Jurkat, Clone E6-1 (cell line): Measurements from ENCODE around the gene PWWP2A.

ENCODE experiments used
- DNase-seq: peaks from one replicate; pipeline ENCODE4 v3.0.0-alpha.2; 2011; ENCODE audit warnings: low read depth, low spot score
- H3K4me3 ChIP-seq: 2 replicates; pipeline ENCODE4 v1.5.1; 2011; ENCODE audit warnings: mild to moderate bottlenecking, low read length, control low read depth, moderate library complexity

Gene PWWP2A

DNA sequence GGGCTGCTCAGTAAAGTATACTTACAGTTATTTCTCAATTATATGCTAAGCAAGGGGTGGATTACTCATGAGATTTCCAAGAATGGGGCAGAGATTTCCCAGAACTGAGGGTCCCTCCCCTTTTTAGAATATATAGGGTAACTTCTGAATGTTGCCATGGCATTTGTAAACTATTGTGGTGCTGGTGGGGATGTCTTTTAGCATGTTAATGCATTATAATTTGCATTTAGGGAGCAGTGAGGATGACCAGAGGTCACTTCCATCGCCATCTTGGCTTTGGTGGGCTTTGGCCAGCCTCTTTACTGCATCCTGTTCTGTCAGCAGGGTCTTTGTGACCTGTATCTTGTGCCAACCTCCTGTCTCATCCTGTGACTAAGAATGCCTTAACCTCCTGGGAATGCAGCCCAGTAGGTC lies 74.9 kb downstream of the PWWP2A start:
- no peak for DNase-seq
- H3K4me3 ChIP-seq = no peak overlapping the region

DNA sequence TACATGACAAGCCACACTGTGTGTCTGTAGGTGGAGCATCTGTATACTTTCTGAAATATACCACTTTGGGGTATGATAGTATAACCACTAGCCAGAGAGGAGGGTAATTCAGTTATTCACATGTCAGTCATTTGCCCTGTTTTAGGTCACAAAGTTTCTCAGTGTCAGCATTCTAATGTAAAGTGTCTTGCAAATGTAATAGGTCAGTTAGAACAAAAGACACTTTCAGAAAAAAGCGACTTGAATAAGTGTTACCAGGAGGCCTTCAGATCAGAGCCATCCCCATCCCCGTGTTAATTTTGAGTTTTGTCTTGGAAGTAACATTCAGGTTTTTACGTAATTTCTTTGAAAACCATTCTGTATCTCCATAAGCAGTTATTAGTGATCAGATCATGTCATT lies 76.6 kb downstream of the PWWP2A start:
- no peak overlapping the region for H3K4me3 ChIP-seq
- no peak for DNase-seq
